Effector memory CD4-positive, alpha-beta T cell (primary cell): Measurements from ENCODE around the gene CCDC184.

Source experiments
- DNase-seq, 3 donors: peaks; one replicate each; pipeline ENCODE4 v3.0.0-alpha.2; 2020
- H3K27ac ChIP-seq: 2 replicates; pipeline ENCODE4 v1.7.0; 2013; ENCODE audit warnings: mild to moderate bottlenecking, low read length, moderate library complexity; ENCODE audit not compliant: insufficient read depth, poor library complexity, severe bottlenecking
- H3K27me3 ChIP-seq: replicated peaks from 2 replicates; pipeline ENCODE4 v1.7.0; 2013; ENCODE audit warnings: mild to moderate bottlenecking, low read length; ENCODE audit not compliant: insufficient read depth, control insufficient read depth, poor library complexity, severe bottlenecking
- H3K36me3 ChIP-seq: 2 replicates; pipeline ENCODE4 v1.7.0; 2013; ENCODE audit warnings: mild to moderate bottlenecking, low read length, moderate library complexity; ENCODE audit not compliant: control insufficient read depth, insufficient read depth
- H3K4me1 ChIP-seq: 2 replicates; pipeline ENCODE4 v1.7.0; 2013; ENCODE audit warnings: low read length, mild to moderate bottlenecking; ENCODE audit not compliant: control insufficient read depth, insufficient read depth, poor library complexity, severe bottlenecking
- H3K4me3 ChIP-seq: 2 replicates; pipeline ENCODE4 v1.7.0; 2013; ENCODE audit warnings: low read length, low read depth, mild to moderate bottlenecking; ENCODE audit not compliant: insufficient read depth, poor library complexity, severe bottlenecking
- H3K9me3 ChIP-seq: 2 replicates; pipeline ENCODE4 v1.7.0; 2013; ENCODE audit warnings: mild to moderate bottlenecking, low read length, moderate library complexity; ENCODE audit not compliant: control insufficient read depth

CCDC184 gene

GRCh38 chr12:48157889-48158370, 25.5 kb upstream of the CCDC184 start:
- H3K4me1 ChIP-seq: peaks cover 13% of the 10 kb centered on the region
- DNase-seq: no peak
- peak overlapping the region; percentile 46 for H3K4me3 ChIP-seq

DNA sequence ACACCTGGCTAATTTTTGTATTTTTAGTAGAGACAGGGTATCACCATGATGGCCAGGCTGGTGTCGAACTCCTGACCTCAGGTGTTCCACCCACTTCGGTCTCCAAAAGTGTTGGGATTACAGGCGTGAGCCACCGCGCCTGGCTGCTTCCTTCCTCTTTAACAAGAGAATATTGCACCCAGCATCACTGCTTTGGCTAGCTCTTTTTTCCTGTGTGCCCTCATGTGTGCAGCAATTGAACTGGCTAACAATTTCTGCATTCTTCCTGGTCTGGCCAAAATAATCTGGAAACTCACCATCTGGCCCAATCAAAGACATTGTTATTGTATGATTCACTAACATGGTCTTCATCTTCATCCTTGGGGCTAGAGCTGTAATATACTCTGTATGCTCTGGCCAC, 23.4 kb upstream of the CCDC184 start:
- H3K4me3 ChIP-seq: no peak overlapping the region
- peaks cover 13% of the 10 kb centered on the region for H3K4me1 ChIP-seq
- DNase-seq: no peak
- H3K9me3 ChIP-seq: no peaks in the 10 kb centered on the region
- H3K27me3 ChIP-seq: no peaks in the 10 kb centered on the region
- no peak overlapping the region for H3K27ac ChIP-seq
- H3K36me3 ChIP-seq: no peaks in the 10 kb centered on the region

More at GRCh38 chr12:48157889-48158370, 25.5 kb upstream of the CCDC184 start:
- no peaks in the 10 kb centered on the region for H3K9me3 ChIP-seq
- peak overlapping the region; percentile 73 for H3K27ac ChIP-seq
- H3K27me3 ChIP-seq: no peaks in the 10 kb centered on the region
- peaks cover 5% of the 10 kb centered on the region for H3K36me3 ChIP-seq

- no peaks in the 10 kb centered on the region for H3K9me3 ChIP-seq
- DNase-seq: no peak
- peaks cover 13% of the 10 kb centered on the region for H3K4me1 ChIP-seq
- no peaks in the 10 kb centered on the region for H3K36me3 ChIP-seq
- H3K27me3 ChIP-seq: no peaks in the 10 kb centered on the region
- H3K27ac ChIP-seq: no peak overlapping the region
- no peak overlapping the region for H3K4me3 ChIP-seq
These were observed 22.6 kb upstream of the CCDC184 start for GRCh38 chr12:48160807-48161206.

DNA sequence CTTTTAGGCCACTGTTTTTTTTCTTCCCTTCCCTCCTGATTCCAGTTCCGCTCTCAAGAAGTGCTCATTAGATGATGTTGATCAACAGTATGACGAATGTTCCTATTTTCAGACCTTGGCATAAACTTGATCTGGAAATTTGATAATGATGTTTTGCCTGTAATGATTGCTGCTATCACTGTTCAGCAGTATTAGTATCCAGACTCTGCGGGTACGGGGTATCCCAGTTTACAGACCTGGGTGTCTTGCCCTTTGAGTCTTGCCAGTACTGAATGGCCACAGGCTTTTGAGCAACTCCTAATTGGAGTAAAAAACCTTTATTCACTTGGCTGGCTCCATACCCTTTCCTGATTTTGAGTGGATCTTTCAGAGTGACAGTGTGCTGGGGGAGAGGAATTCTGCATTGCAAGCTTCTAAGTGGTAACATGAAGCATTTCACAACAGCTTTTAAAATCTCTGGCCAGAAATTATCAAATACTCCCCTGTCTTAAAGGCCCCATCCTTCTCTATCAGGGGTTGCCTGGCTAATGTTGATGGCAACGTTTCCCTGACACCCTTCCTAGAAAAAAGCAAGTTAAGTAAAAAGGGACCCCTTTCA, 20.2 kb upstream of the CCDC184 start:
- DNase-seq: no peak
- Histone ChIP-seq H3K4me3 (no peak overlapping the region), H3K9me3 (no peaks in the 10 kb centered on the region), H3K27me3 (no peaks in the 10 kb centered on the region), H3K36me3 (no peaks in the 10 kb centered on the region), H3K27ac (no peak overlapping the region), H3K4me1 (peaks cover under 1% of the 10 kb centered on the region)

GRCh38 chr12:48164451-48164850, 19.0 kb upstream of the CCDC184 start:
- Histone ChIP-seq H3K27me3 (no peaks in the 10 kb centered on the region), H3K4me1 (no peaks in the 10 kb centered on the region), H3K27ac (no peak overlapping the region), H3K9me3 (no peaks in the 10 kb centered on the region), H3K36me3 (no peaks in the 10 kb centered on the region), H3K4me3 (no peak overlapping the region)
- no peak for DNase-seq

DNA sequence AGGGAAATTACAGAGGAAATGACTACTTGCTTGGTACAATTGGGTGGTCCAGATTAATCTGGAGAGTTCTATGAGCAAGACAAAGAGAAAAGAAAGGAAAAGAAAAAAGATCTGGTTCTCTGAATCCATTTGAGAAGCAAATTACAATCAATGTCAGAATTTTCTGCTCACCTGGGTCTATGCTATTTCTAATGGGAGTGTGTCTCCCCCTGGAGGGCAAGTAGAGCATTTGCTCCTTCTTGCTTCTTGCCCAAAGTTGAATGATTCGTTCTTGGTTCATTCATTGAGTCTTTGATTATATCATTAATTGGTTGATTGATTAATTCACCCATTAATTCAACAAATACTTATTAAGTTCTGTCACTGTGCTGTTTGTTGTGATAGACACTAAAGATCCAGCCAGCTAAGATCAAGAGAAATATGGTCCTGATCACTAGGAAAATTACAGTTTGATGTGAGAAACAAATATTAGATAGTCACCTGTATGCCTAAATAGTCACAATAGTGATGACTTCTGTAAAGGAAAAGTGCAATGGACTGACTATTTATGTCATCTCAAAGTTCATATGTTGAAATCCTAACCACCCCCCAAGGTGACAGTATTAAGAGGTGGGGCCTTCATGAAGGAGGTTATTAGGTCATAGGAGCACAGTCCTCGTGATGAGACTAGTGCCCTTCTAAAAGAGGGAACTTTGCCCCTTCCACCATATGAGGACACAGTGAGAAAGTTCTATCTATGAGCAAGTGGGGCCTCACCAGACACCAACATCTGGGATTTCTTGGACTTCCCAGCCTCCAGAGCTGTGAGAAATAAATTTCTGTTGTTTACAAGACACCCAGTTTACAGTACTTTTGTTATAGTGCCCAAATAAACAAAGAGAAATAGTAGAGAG, 18.1 kb upstream of the CCDC184 start:
- DNase-seq: peak in 2 of 3 donors; percentile 22 to 42
- H3K27me3 ChIP-seq: no peaks in the 10 kb centered on the region
- H3K4me1 ChIP-seq: no peaks in the 10 kb centered on the region
- no peak overlapping the region for H3K27ac ChIP-seq
- no peaks in the 10 kb centered on the region for H3K9me3 ChIP-seq
- no peak overlapping the region for H3K4me3 ChIP-seq
- no peaks in the 10 kb centered on the region for H3K36me3 ChIP-seq

GRCh38 chr12:48169011-48169410, 14.4 kb upstream of the CCDC184 start:
- Histone ChIP-seq H3K9me3 (no peaks in the 10 kb centered on the region), H3K4me3 (no peak overlapping the region), H3K27me3 (no peaks in the 10 kb centered on the region), H3K36me3 (no peaks in the 10 kb centered on the region), H3K4me1 (no peaks in the 10 kb centered on the region), H3K27ac (no peak overlapping the region)
- no peak for DNase-seq

DNA sequence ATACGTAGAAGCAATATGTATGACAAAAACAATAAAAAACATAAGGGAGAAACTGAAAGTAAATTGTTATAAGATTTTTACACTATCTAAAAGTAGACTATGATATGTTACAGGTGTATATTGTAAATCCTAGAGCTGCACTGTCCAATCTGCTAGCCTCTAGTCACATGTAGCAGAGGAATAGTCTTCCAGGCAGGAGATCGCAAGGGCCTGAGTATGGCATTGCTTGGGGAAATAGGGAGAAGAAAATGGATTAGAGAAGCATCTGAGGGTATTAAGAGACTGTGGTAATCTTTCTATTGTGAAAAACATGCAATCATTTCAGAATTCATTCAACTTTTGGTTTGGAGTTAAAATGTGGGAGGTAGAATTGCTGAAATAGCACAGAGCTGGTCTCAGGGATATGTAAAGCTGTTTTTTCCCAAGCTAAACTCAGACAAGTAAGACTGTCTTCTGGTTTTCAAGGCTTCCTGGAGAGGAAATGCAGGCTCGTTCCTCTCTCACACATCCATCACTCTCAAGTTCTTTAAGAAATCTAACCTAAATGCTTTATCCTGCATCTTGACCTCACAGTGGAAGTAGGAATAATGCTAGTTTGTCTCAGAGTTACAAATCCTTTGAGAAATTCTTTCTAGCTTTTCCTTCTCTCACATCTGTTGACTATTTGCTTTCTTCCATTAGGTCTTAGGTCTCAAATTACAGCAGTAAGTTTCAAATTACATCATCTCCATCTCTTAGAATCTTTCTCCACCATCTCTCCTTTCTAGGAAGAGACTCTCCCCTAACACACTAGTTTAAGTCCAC, 7.6 kb upstream of the CCDC184 start:
- H3K27ac ChIP-seq: no peak overlapping the region
- no peak for DNase-seq
- no peaks in the 10 kb centered on the region for H3K36me3 ChIP-seq
- no peaks in the 10 kb centered on the region for H3K9me3 ChIP-seq
- H3K4me1 ChIP-seq: no peaks in the 10 kb centered on the region
- no peaks in the 10 kb centered on the region for H3K27me3 ChIP-seq
- H3K4me3 ChIP-seq: no peak overlapping the region

- Histone ChIP-seq H3K9me3 (no peaks in the 10 kb centered on the region), H3K4me1 (no peaks in the 10 kb centered on the region), H3K27me3 (no peaks in the 10 kb centered on the region), H3K4me3 (no peak overlapping the region), H3K27ac (no peak overlapping the region), H3K36me3 (no peaks in the 10 kb centered on the region)
- no peak for DNase-seq
These were observed 7.1 kb upstream of the CCDC184 start for GRCh38 chr12:48176417-48176751.
